ENCODE data around the gene PDE3B.
"Not testable (repeated sequence)": the region's sequence is repeated elsewhere in the genome, so short reads cannot be mapped to it uniquely, and the experiment has no call there.

The PDE3B gene

DNA sequence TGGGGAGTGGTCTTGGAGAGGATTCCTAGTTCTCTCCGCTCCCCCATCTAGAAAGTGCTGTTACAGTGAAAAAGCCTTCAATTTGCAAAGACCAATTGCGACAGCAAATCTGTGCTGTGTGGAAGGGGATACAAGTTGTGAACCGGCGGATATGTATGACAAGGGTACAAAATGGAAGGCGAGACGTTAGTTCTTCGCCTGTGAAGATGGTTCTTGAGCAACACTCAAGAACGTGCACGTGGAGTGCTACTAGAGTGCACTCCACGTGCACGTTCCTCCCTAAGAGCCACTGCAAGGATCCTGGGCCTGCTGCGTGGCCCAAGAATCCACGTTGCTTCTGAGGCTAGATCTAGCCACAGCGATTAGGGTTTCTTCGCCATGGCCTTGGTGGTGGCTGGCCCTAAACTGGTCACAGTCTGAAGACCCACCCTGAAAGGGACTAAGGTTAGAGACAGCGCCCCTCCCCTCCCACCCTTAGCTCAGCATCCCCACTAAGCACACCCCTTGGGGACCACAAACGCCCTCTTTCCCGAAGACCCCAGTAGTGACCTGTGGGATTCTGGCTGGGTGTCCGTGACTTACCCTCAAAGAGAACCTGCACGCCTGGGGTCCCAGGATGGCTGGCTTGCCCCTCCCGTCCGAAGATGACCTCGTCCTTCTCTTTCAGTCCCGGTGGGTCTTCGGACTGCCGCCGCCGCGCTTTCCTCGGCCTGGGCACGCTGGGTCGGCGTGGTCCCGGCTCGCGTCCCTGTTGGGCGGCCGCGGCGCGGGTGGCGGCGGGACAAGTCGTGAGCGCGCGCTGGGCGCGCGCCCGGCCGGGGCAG lies 519 bp upstream of the PDE3B start:
- no peak for DNase-seq

DNA sequence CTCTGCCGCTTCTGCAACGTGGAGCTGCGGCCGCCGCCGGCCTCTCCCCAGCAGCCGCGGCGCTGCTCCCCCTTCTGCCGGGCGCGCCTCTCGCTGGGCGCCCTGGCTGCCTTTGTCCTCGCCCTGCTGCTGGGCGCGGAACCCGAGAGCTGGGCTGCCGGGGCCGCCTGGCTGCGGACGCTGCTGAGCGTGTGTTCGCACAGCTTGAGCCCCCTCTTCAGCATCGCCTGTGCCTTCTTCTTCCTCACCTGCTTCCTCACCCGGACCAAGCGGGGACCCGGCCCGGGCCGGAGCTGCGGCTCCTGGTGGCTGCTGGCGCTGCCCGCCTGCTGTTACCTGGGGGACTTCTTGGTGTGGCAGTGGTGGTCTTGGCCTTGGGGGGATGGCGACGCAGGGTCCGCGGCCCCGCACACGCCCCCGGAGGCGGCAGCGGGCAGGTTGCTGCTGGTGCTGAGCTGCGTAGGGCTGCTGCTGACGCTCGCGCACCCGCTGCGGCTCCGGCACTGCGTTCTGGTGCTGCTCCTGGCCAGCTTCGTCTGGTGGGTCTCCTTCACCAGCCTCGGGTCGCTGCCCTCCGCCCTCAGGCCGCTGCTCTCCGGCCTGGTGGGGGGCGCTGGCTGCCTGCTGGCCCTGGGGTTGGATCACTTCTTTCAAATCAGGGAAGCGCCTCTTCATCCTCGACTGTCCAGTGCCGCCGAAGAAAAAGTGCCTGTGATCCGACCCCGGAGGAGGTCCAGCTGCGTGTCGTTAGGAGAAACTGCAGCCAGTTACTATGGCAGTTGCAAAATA lies 816 bp downstream of the PDE3B start:
- DNase-seq = peak; percentile 69

DNA sequence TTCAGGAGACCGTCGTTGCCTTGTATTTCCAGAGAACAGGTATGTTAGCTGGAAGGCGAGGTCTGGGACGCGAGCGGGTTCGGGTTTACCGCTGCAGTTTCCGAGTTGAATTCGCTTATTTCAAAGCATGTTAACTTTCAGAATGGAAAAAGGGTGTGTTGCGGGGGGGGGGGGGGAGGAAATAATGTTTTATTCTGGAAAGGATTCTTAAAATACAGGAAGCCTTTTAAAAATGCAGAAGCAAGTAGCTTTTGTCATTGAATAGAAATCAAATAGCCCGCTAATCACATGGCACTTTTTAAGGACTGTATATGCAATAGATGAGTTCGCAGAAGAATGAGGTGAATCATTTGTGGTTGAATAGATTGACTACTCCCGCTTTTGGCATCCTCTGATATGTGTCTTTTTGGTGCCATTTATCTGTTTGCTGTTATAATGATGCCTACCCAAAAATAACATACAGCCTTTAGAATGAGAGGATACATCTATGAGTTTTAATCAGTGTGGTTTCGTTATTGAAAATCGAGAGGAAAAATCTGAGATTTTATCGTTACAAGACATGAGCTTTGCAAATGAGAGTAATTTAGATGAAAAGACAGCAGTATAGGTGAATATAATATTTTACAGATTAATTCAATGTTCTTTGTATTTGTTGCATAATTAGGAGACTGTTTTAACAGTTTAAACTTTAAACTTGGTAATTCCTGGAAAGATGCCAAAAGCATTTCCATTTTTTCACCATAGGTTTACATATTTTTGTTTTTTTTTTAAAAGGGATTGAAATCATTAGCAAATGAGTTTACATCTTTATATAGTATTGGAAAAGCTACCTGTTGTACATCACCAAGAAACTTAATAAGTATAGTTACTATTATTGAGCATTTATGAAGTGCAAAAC lies 1.7 kb downstream of the PDE3B start:
- DNase-seq = peak; percentile 31

DNA sequence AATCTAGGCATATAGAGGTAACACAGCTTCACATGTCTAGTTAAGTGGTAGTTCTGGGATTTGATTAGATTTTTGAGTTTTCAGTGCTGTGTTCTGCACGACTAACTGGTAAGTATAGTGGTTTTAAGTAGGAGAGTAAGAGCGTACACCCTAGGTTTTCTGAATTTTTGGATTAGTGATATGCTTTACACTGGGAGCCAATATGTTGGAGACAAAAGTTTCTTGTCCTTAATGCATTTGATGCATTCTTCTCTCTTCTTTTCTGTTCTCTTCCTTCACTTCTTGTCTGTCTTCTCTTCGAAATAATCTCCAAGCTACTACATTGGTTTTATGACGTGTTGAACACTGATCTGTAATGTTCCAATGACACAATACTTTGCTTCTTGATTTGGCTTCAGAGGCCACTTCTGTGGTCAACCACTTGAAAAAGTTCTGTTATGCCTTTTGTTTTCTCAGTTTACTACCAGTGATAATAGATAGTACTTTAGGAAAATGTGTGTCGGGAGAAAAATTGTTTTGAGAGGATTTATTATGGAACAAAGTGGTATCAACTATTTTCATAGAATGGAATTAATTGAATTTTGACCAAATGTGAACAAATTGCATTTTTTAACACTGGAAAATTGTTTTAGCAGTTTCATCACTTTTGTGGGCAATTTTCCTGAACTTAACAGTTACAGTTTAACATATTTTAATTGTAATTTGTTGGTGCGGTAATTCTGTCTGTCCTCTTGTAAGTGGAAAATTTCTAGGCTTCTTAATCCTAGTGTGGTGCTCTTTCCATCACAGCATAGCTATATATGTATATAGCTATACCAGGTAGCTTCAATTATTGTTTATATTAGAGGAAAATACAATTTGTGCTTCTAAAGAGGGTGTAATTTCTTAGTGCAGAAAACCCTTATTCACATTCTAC lies 2.6 kb downstream of the PDE3B start:
- no peak for DNase-seq

DNA sequence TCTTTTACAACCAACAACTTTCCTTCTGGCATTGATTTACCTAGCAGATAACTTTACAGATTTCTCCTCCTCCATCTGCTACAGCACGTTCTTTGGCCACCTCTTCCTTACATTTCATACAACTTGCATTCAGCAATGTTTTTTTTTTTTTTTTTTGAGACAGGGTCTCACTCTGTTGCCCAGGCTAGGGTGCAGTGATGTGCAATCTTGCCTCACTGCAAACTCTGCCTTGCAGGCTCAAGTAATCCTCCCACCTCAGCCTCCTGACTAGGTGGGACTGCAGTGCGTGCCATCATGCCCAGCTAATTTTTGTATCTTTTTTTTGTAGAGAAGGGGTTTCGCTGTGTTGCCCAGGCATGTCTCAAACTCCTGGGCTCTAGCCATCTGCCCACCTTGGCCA lies 6.5 kb downstream of the PDE3B start:
- DNase-seq = no peak

DNA sequence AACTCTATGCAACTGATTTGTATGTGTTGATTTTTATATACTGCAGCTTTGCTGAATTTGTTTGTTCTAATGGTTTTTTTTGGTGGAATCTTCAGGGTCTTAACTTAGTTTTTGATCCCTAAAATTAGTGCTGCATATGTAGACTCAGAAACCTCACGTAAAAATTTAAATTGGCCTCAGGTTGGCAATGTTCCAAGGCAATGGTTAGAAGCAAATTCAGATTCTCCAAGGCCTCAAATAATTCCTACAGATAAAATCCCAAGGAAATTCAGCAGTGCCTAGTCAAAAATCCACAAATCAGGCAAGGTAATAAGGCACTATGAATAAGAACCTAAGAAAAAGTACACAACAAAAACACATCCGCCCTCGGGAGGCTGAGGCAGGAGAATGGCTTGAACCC lies 9.5 kb downstream of the PDE3B start:
- DNase-seq = no peak

DNA sequence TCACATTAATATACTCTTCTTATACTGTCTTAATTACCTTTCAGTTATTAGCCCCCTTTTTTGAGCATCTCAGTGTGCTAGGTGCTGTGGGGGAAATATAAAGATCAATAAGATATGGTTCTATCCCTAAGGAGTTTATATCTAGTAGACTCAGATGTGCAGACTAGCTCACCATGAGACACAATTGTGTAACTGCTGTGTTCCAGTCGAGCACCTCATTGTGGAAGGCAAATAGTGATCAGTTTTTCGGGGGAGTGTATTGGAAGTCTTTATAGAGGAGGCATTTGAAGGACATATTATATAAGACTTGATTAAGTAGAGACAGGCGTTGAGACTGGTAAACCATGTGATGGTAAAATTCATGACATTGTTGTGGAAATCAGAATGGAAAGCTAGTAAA lies 11.8 kb downstream of the PDE3B start:
- DNase-seq = no peak

DNA sequence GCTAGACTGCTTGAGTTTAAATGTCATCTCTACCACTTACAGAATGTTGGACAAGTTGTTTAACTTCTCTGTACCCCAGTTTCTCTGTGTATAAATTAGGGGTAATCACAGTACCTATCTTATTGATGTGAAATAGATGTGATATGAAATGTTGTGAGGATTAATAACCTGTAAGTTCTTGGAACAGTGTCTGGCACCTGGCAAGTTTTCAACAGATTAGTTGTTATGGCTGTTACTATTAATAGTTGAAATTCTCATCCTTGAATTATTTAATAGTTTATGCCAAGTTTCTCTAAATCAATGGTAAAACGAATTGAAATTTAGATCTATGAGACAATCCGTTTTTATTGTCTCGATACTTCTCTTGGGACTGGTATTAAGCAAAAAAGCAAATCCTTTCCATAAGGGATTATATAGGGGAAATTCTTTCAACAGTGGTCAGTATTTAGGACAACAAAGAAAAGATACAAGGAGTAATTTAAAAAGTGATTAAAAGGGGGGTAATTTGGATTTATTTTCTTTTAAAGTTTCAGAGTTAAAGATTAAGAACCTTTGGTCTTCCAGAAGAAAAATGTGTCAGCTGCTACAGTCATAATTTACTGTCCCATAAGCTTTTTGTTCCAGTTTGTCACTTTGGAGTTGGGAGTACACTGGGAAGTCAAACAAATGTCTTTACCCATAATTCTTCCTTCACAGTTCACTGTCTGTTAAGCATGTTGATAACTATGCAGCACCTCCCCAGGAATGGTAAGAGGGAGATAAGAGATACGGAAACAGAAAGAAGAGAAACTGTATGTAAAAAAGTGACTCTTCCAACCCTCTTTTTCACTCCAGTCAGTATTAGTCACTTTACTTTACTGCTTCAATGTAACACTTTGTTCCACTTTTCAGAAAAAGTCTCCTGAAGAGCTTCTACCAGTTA lies 13.2 kb downstream of the PDE3B start:
- no peak for DNase-seq

DNA sequence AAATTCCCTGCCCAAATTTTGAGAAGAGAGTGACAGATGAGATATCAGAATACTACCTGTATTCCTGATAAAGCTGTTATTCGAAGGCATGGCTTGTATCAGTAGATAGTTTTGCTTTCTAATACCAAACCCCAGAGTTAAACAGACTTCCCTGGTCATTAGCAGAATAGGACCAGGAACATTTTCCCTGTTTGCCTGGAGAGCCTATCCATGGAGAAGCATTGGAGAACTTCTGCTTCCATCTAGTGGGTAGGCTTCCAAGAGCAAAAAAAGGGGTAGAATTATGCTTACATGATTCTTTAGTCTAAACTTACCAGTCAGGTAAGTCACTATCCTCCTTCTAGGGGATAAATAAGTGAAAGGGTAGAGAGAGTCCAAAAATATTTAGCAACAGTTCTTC lies 14.2 kb downstream of the PDE3B start:
- no peak for DNase-seq

DNA sequence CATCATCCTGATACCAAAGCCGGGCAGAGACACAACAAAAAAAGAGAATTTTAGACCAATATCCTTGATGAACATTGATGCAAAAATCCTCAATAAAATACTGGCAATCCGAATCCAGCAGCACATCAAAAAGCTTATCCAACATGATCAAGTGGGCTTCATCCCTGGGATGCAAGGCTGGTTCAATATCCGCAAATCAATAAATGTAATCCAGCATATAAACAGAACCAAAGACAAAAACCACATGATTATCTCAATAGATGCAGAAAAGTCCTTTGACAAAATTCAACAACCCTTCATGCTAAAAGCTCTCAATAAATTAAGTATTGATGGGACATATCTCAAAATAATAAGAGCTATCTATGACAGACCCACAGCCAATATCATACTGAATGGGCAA lies 21.3 kb downstream of the PDE3B start:
- not testable (repeated sequence) for DNase-seq

DNA sequence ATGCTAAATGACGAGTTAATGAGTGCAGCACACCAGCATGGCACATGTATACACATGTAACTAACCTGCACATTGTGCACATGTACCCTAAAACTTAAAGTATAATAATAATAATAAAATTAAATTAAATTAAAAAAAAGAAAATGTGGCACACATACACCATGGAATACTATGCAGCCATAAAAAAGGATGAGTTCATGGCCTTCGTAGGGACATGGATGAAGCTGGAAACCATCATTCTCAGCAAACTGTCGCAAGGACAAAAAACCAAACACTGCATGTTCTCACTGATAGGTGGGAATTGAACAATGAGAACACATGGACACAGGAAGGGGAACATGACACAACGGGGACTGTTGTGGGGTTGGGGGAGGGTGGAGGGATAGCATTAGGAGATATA lies 23.7 kb downstream of the PDE3B start:
- not testable (repeated sequence) for DNase-seq

DNA sequence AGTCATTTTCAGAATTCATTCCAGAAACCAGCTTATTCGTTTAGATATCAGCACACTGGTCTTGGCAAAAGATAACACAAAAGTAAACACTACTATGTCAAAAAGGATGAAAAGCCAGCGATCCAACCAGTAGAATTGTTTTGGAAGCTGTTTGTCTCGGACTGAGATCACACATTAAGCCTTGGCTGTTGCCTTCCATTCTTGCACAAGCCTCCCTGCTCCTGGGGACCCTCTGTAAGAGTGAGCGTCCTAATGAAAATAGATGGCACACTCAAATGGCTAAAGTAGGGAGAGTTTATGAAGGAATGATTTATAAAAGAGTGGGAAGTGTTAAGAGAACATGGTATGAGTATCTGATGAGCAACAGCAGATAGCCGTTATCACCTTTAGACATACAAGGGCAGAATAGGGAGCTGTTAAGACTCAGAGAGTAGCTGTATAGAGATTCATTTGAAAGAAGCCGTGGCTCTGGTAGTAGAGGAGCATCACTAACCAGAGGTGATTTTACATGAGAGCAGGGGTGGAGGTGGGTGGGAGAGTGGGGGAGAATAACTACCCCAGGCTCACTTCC lies 25.2 kb downstream of the PDE3B start:
- DNase-seq = no peak

DNA sequence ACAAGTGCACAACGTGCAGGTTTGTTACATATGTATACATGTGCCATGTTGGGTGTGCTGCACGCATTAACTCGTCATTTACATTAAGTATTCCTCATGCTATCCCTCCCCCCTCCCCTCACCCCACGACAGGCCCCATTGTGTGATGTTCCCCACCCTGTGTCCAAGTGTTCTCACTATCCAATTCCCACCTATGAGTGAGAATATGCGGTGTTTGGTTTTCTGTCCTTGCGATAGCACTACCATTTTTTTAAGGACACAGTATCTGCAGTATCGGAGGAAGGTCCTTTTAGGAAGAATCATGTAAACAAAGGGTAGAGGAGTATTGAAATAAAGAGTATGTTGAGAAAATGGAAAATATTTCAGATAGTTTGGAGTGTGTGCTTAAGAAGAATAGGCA lies 25.9 kb downstream of the PDE3B start:
- no peak for DNase-seq

DNA sequence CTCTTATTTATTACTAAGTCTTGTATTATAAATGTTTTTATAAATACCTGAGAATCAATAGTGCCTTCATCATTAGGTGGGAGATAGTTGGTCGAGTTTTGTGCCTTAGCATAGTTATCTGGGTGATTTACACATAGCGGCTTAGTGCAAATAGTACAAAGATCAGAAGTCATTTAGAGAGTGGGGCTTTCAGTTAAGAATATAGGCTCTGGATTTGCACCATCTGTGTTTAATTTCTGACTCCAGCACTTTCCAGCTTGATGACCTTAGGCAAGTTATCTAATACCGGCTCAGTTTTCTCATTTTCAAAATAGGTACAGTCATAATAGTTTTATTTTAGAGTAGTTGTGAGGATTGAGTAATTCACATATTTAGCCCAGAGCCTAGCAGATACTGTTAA lies 26.4 kb downstream of the PDE3B start:
- DNase-seq = no peak

DNA sequence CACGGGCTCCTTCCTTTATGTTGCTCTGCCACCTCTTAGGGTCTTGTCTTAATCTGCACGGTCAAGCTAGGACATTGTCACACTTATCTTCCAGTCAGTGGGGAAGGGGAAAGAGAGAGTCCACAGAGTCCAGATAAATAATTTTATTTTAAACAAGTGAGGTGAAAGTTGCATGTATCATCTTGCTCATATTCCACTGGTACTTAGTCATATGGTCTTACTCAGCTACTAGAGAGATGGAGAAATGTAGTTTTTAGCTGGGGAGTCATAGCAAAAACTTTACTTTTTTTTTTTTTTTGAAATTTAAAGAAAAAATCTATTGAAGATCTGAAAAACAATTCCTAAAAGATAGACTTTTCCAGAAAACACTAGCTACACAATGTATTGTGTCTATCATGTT lies 29.0 kb downstream of the PDE3B start:
- DNase-seq = no peak

DNA sequence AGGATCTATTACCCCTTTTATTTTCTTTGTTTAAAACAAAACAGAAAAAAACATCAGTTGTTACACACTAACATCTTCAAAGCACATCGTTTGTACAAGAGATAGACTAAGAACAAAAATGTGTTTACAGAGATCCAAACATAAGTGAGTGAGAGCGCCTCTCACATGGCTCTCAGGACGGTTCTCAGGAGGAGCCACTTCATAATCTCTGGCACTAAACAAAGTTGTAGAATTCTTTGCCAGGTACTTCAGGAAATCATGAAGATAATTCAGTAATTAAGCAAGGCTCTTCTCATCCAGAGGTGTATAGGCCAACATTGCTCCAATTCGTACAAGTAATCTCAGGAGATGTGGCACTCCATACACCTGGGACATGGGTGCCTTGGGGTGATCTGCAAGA lies 29.8 kb downstream of the PDE3B start:
- DNase-seq = no peak

DNA sequence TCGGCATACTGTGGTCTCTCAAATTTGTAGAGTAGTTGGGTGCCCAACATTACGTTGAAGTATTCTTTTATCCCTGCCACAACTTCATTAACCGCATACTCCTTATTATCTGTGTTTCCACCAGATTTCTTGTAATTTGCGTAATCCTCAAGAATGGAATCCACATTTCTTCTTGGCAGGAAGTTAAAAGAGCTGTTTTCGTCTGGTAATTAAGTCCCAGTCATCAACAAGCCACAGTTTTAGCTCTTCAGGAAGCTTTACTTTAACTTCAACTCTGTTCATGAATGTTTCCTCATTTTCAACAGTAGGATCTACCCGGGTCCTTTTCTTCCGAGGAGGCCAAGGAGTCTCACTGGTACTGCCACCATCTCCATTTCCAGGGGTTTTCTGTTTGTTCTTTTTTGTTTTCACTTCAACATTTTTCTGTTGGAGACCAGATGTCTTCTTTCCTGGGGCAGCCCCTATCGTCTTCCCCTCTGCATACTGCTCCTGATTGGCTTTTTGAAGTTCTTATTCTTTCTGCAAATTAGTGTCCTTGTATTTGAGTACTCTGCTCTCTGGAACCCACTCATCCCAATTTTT lies 30.3 kb downstream of the PDE3B start:
- no peak for DNase-seq

DNA sequence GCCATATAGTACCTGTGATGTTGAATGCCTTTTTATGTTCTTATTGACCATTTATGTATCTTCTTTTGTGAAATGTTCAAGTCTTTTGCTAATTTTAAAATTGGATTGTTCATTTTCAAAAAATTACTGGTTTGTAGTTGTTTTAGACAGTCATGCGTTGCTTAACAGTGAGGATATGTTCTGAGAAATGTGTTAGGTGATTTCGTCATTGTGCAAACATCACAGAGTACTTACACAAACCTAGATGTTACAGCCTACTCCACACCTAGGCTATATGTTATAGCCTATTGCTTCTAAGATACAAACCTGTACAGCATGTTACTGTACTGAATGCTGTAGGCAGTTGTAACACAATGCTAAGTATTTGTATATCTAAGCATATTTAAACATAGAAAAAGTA lies 32.5 kb downstream of the PDE3B start:
- no peak for DNase-seq

DNA sequence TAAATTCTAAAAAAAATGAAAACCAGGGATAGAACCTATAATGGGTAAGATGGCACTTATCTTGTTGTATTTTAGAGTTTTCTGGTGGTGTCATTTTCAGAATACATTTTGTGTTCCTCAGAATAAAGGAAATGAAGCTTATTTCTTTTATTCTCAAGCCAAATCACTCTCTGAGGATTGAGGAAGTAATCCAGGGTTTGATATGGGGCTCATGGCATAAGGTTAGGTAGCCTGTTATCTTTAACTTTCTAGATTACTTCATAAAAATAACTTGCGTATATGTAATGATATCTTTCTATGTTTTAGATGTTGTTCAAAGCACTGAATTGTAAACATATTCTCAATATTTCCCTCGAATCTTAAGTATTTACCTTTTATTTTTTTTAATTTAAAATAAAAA lies 33.5 kb downstream of the PDE3B start:
- no peak for DNase-seq

DNA sequence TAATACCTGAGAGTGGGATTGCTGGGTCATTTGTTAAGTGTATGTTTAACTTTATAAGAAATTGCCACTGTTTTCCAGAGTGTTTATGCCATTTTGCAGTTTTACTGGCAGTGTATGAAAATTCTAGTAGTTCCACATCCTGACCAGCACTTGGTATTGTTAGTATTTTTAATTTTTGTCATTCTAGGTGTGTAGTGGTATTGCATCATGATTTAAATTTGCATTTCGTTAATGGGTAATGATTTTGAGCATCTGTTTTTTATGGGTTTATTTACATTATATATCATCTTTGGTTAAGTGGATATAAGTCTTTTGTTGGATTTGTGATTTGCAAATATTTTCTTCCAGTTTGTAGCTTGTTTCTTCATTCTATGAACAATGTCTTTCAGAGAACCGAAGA lies 34.7 kb downstream of the PDE3B start:
- DNase-seq = no peak
